GM12878 (cell line): ENCODE measurements around the gene SLC24A4. TPM values are rescaled to one million over a fixed set of nuclear protein-coding genes. Genes with fewer than 3 reads are reported as not detected.
A peak's percentile ranks its signal among the peaks of the same experiment; 100 is the strongest.

Experiments used
- ATAC-seq: fragments of 200-7000 bp; cut with Tn5 transposase; 3 replicates; pipeline ENCODE4 v1.9.1; 2020; ENCODE audit warnings: mild to moderate bottlenecking, moderate library complexity
- BruUV-seq: library from RNA; stranded (reverse); fragments of 400-500 nt; replicated peaks from 2 replicates; lab custom pipeline; 2021; lab: Mats Ljungman, UMichigan
- CTCF ChIA-PET: fragments of 300-600 bp; sonication (Branson Sonifier 250); formaldehyde crosslinking; extraction: SDS; loops from one replicate; lab custom pipeline; 2021; ENCODE audit warnings: inconsistent platforms; lab: Yijun Ruan, JAX
- POLR2A ChIA-PET: fragments of 350-600 bp; formaldehyde crosslinking; extraction: SDS; loops from one replicate; lab custom pipeline; 2021; ENCODE audit warnings: inconsistent platforms; lab: Charles Lee
- RAD21 ChIA-PET: fragments of 300-600 bp; sonication (Branson Sonifier 250); formaldehyde crosslinking; loops from one replicate; lab custom pipeline; 2023; ENCODE audit warnings: antibody characterized with exemption; ENCODE audit not compliant: unreplicated experiment; lab: Charles Lee
- SMC1A ChIA-PET: fragments of 300-600 bp; sonication (Branson Sonifier 250); formaldehyde crosslinking; loops from one replicate; lab custom pipeline; 2023; ENCODE audit not compliant: unreplicated experiment, uncharacterized antibody; lab: Charles Lee
- DNase-seq: peaks from one replicate; pipeline ENCODE4 v3.0.0-alpha.2; 2011; ENCODE audit warnings: low read depth, low spot score
- FAIRE-seq: peaks from 3 replicates; lab custom pipeline; 2011; peaks lifted over from hg19 to GRCh38; lab: Jason Lieb, UNC
- H2AFZ ChIP-seq: 2 replicates; pipeline ENCODE4 v1.6.0; 2011; ENCODE audit warnings: low read depth, low read length, control low read depth; ENCODE audit not compliant: control insufficient read depth
- H3K27ac ChIP-seq: 2 replicates; pipeline ENCODE4 v1.5.1; 2011; ENCODE audit warnings: control low read depth; ENCODE audit not compliant: control insufficient read depth, insufficient read depth
- H3K27me3 ChIP-seq, 2 experiments: replicated peaks in 1 of 2; 2 replicates each; pipeline versions ENCODE4 v1.6.0 to v1.6.1; 2011; ENCODE audit warnings: low read length in 1 of 2; ENCODE audit not compliant: control insufficient read depth in 2 of 2, insufficient read depth in 2 of 2
- H3K36me3 ChIP-seq, 2 experiments: 2 replicates each; pipeline ENCODE4 v1.5.1; 2011; ENCODE audit warnings: low read length in 1 of 2; ENCODE audit not compliant: control insufficient read depth in 2 of 2, insufficient read depth in 2 of 2
- H3K4me1 ChIP-seq: 2 replicates; pipeline ENCODE4 v1.6.1; 2011; ENCODE audit warnings: mild to moderate bottlenecking, low read length, moderate library complexity, mixed read lengths; ENCODE audit not compliant: control insufficient read depth, insufficient read depth
- H3K4me2 ChIP-seq: 2 replicates; pipeline ENCODE4 v1.6.0; 2011; ENCODE audit warnings: control low read depth; ENCODE audit not compliant: control insufficient read depth, insufficient read depth
- H3K4me3 ChIP-seq: fragments of 200-600 bp; sonication (generic); 2 replicates; pipeline ENCODE4 v1.5.1; 2016
- H3K79me2 ChIP-seq: 2 replicates; pipeline ENCODE4 v1.6.0; 2011; ENCODE audit warnings: low read length; ENCODE audit not compliant: control insufficient read depth, insufficient read depth
- H3K9ac ChIP-seq: 2 replicates; pipeline ENCODE4 v1.8.0; 2011; ENCODE audit warnings: low read length, control low read depth, mixed read lengths; ENCODE audit not compliant: control insufficient read depth, insufficient read depth
- H3K9me3 ChIP-seq: replicated peaks from 3 replicates; pipeline ENCODE4 v1.5.1; 2011; ENCODE audit warnings: mild to moderate bottlenecking, low read length; ENCODE audit not compliant: control insufficient read depth, insufficient read depth
- H4K20me1 ChIP-seq: 2 replicates; pipeline ENCODE4 v1.6.0; 2011; ENCODE audit not compliant: control insufficient read depth, insufficient read depth
- BCL3 ChIP-seq: IDR thresholded peaks from 2 replicates; pipeline ENCODE4 v1.6.1; 2011; ENCODE audit warnings: borderline replicate concordance, low read depth, mild to moderate bottlenecking, moderate library complexity, low read length; ENCODE audit not compliant: insufficient read depth, poor library complexity, severe bottlenecking
- CEBPZ ChIP-seq: fragments of 150-350 bp; IDR thresholded peaks from 2 replicates; pipeline ENCODE4 v1.6.1; 2016; ENCODE audit warnings: low read depth, low read length
- CREM ChIP-seq: IDR thresholded peaks from 2 replicates; pipeline ENCODE4 v1.6.1; 2014; ENCODE audit warnings: antibody characterized with exemption, low read depth
- E2F8 ChIP-seq: fragments of 450-650 bp; IDR thresholded peaks from 2 replicates; pipeline ENCODE4 v1.6.1; 2018; ENCODE audit warnings: mild to moderate bottlenecking, low read depth, moderate library complexity; ENCODE audit not compliant: partially characterized antibody
- HCFC1 ChIP-seq: fragments of 150-350 bp; IDR thresholded peaks from 2 replicates; pipeline ENCODE4 v1.6.1; 2014; ENCODE audit warnings: low read length
- HDAC2 ChIP-seq: fragments of 200-600 bp; sonication (generic); IDR thresholded peaks from 2 replicates; pipeline ENCODE4 v1.6.1; 2017
- JUND ChIP-seq: IDR thresholded peaks from 2 replicates; pipeline ENCODE4 v1.6.1; 2012; ENCODE audit warnings: low read depth, mild to moderate bottlenecking, low read length, improper control_type of control experiment, moderate library complexity
- NFYA ChIP-seq: IDR thresholded peaks from 2 replicates; pipeline ENCODE4 v1.6.1; 2011; ENCODE audit warnings: low read depth, mild to moderate bottlenecking, low read length, improper control_type of control experiment, borderline replicate concordance
- NRF1 ChIP-seq: conservative IDR thresholded peaks from 2 replicates; pipeline ENCODE4 v1.6.1; 2011; ENCODE audit warnings: mild to moderate bottlenecking, low read depth, low read length, improper control_type of control experiment
- PAX5 ChIP-seq: IDR thresholded peaks from 2 replicates; pipeline ENCODE4 v1.6.1; 2011; ENCODE audit warnings: low read depth, low read length, borderline replicate concordance
- ZBTB33 ChIP-seq: fragments of 450-650 bp; IDR thresholded peaks from 2 replicates; pipeline ENCODE4 v1.6.1; 2017; ENCODE audit warnings: mild to moderate bottlenecking
- ZNF207 ChIP-seq: fragments of 450-650 bp; IDR thresholded peaks from 2 replicates; pipeline ENCODE4 v1.6.1; 2014; ENCODE audit warnings: antibody characterized with exemption, mild to moderate bottlenecking, borderline replicate concordance
- ZSCAN29 ChIP-seq: fragments of 450-650 bp; IDR thresholded peaks from 2 replicates; pipeline ENCODE4 v1.6.1; 2017; ENCODE audit warnings: mild to moderate bottlenecking, moderate library complexity
- WGBS: methylation state at CpG from one replicate; pipeline ENCODE4 v1.1.6; 2016; ENCODE audit warnings: low lambda C conversion rate; ENCODE audit not compliant: insufficient replicate concordance, insufficient coverage; ENCODE audit errors: missing lambda C conversion rate; 5-methylcytosine and 5-hydroxymethylcytosine counted together
- in situ Hi-C: fragments of 300-500 bp; cut with MboI; formaldehyde crosslinking; loops from 9 replicates; pipeline ENCODE4 v1.14.3; 2018; ENCODE audit warnings: mixed read lengths
- intact Hi-C: fragments of 100-400 bp; cut with micrococcal nuclease; formaldehyde crosslinking; loops from one replicate; pipeline ENCODE4 v1.14.2; 2022; ENCODE audit not compliant: unreplicated experiment
- polyA plus RNA-seq, 11 experiments: library from polyadenylated mRNA; depleted of rRNA in 4 of 11; unstranded in 6 of 11; stranded (reverse) in 5 of 11; fragments of >200 nt; fragmentation: Nextera tagmentation in 4 of 11; fragmentation: Illumina TruSeq in 1 of 11; extraction: Ambion mirVana in 4 of 11; extraction: Trizol in 1 of 11; gene quantifications; 1 replicate in 1 of 11; 2 replicates in 10 of 11; pipeline versions ENCODE4 v1.2.1 to v1.2.3, GENCODE V29; 2011 to 2016; ENCODE audit warnings: inconsistent platforms in 2 of 11, missing spikeins in 2 of 11, low read depth in 1 of 11
- total RNA-seq, 4 experiments: library from RNA; depleted of rRNA in 3 of 4; stranded (reverse); fragments of >200 nt in 3 of 4; fragmentation: Illumina TruSeq in 1 of 4; extraction: Trizol in 1 of 4; gene quantifications; 2 replicates each; pipeline versions ENCODE4 v1.2.1 to v1.2.3, GENCODE V29; 2013 to 2021

SLC24A4 gene
- total and polyA plus RNA-seq, 10 of the 15 experiments (the other 5 are each of a cell fraction or from before 2014, with no cell fraction given), result under 0.01 to 0.46 (median 0.04) TPM; not detected in 5

GRCh38 chr14:92437309-92437708 is 114.3 kb downstream of the SLC24A4 start:
- no TSS peak for BruUV-seq
- H2AFZ ChIP-seq, result no peak overlapping the region
- no peak for FAIRE-seq
- no peak overlapping the region for H3K27ac ChIP-seq
- H3K9ac ChIP-seq, result no peak overlapping the region
- peak; percentile 27; the same call in 1 of the 3 replicates for ATAC-seq
- WGBS, result 49% methylated on average over 5 of the region's 5 CpGs
- ChIA-PET POLR2A (no interaction called here), RAD21 (interaction anchor here (0.9 to 1.2 kb wide), 2 partner anchors 23 to 179 kb away, joined by 3 to 4 read pairs; no protein-coding TSS in a partner anchor), SMC1A (interaction anchor here (1.1 to 1.3 kb wide), 3 partner anchors 23 to 312 kb away, joined by 3 read pairs; no protein-coding TSS in a partner anchor)
- H3K79me2 ChIP-seq, result no peaks in the 10 kb centered on the region
- in situ Hi-C loops, result no loop called here
- peaks cover 15% of the 10 kb centered on the region for H3K4me1 ChIP-seq
- H3K36me3 ChIP-seq, result no peaks in the 10 kb centered on the region
- no peak overlapping the region for H3K4me2 ChIP-seq
- no peaks in the 10 kb centered on the region for H3K9me3 ChIP-seq
- TF ChIP-seq NRF1 (no peak), CEBPZ (no peak), CREM (no peak), HCFC1 (no peak), NFYA (no peak), ZBTB33 (no peak), HDAC2 (no peak), BCL3 (no peak), ZNF207 (no peak), JUND (no peak), PAX5 (no peak), ZSCAN29 (no peak), E2F8 (no peak)
- TF ChIP-seq, all 136 proteins: peak for 0
- intact Hi-C loops, result no loop called here
- Histone ChIP-seq H3K27me3 (no peaks in the 10 kb centered on the region), H3K4me3 (no peak overlapping the region), H4K20me1 (no peaks in the 10 kb centered on the region)
- CTCF ChIA-PET, result no interaction called here
- no peak for DNase-seq
